Nephron progenitor cell (in vitro differentiated cells): ENCODE measurements around the gene MOB3A.

Experiments used
- DNase-seq: peaks from one replicate; pipeline ENCODE4 v3.0.0; 2021
- H3K27ac Mint-ChIP-seq: 2 replicates; pipeline ENCODE4 v1.8.0; 2021; ENCODE audit warnings: mild to moderate bottlenecking, moderate library complexity, mixed read lengths
- H3K27me3 Mint-ChIP-seq: 2 replicates; pipeline ENCODE4 v1.8.0; 2021; ENCODE audit warnings: mild to moderate bottlenecking, low read depth, mixed read lengths; ENCODE audit not compliant: poor library complexity
- H3K36me3 Mint-ChIP-seq: 2 replicates; pipeline ENCODE4 v1.8.0; 2021; ENCODE audit warnings: low read depth, mixed read lengths
- H3K4me1 Mint-ChIP-seq: 2 replicates; pipeline ENCODE4 v1.8.0; 2021; ENCODE audit warnings: mixed read lengths
- H3K4me3 Mint-ChIP-seq: 2 replicates; pipeline ENCODE4 v1.8.0; 2021; ENCODE audit warnings: mild to moderate bottlenecking, moderate library complexity, mixed read lengths
- H3K9me3 Mint-ChIP-seq: 2 replicates; pipeline ENCODE4 v1.8.0; 2021; ENCODE audit warnings: mild to moderate bottlenecking, moderate library complexity, mixed read lengths
- CTCF ChIP-seq: fragments of 200-600 bp; sonication (generic); IDR thresholded peaks from 2 replicates; pipeline ENCODE4 v1.5.0; 2021; ENCODE audit warnings: antibody characterized with exemption

The MOB3A gene

DNA sequence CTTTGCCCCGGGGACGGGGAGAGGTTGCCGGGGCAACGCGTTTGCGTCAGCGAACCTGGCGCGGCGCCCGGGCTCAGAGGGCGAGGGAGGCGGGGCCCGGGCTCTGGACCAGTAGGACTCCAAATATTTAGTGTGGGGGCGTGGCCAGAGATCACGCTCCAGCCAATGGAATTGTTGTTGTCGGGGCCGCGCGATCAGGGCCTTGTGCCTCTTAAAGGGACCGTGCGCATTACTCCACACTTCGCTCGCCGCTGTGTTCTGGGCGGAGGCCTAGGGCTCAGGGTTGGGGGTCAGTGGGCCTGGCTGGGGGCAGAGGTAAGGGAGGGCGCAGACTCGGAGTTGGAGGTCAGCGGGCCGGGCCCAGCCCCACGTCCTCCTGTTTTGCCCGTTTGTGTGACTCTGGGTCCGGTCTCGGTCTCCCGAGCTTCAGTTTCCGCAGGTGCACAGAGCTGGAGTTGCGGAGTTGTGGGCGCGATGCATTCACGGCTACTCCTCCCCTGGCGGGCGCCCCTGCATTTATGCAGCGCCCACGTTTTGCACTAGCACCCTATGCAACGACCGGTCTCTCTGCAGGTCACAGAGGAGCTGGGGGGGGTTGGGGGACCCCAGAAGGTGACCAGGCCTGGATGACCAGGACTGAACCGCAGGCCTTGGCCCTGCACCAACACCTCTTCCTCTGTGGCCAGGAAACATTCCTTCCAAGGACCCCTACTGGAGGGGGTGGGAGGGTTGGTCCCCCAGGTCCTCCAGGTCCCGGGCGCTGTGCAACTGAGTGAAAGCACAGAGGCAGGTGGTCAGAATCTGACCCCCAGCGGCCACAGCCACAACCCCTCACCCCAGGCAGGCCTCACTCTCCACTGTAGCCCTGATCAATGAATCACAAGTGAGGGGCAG, 34.4 kb downstream of the MOB3A start:
- Mint-ChIP-seq H3K4me3 (peak overlapping the region; percentile 82), H3K36me3 (no peaks in the 10 kb centered on the region), H3K27ac (peak overlapping the region; percentile 97), H3K4me1 (peaks cover 53% of the 10 kb centered on the region), H3K9me3 (no peaks in the 10 kb centered on the region), H3K27me3 (no peaks in the 10 kb centered on the region)
- DNase-seq: peak; percentile 99
- no peak for TF ChIP-seq CTCF

DNA sequence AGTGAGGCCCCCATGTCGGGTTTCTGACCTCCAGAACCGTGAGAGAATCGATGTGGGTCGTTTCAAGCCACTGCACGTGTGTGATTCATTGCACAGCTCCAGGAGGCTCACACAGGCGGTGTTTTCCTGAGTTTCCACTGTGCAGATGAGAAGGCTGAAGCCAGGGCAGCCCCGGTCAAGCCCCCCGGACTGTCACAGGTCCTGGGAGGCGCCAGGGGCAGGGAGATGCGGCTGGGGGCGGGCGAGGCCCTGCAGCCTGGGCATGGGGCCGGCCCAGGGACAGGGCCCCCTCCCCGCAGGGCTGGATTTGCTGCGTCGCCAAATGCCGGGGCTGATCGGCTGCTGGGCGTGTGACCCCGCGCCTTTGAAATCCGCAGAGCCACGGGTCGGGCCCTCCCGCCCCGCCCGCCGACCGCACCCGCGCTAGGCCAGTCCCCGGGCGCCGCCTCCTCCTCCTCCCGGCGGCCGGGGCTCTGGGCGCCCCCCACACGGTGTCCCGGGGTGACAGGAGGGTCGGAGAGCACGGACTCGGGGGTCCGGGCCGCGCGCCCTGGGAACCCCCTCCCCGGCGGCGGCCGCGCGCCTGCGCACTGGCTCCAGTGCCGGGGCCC, 35.1 kb downstream of the MOB3A start:
- Mint-ChIP-seq H3K4me3 (peak overlapping the region; percentile 84), H3K27ac (peak overlapping the region; percentile 99), H3K27me3 (no peaks in the 10 kb centered on the region), H3K4me1 (peaks cover 57% of the 10 kb centered on the region), H3K36me3 (no peaks in the 10 kb centered on the region), H3K9me3 (no peaks in the 10 kb centered on the region)
- TF ChIP-seq CTCF: no peak
- no peak for DNase-seq

DNA sequence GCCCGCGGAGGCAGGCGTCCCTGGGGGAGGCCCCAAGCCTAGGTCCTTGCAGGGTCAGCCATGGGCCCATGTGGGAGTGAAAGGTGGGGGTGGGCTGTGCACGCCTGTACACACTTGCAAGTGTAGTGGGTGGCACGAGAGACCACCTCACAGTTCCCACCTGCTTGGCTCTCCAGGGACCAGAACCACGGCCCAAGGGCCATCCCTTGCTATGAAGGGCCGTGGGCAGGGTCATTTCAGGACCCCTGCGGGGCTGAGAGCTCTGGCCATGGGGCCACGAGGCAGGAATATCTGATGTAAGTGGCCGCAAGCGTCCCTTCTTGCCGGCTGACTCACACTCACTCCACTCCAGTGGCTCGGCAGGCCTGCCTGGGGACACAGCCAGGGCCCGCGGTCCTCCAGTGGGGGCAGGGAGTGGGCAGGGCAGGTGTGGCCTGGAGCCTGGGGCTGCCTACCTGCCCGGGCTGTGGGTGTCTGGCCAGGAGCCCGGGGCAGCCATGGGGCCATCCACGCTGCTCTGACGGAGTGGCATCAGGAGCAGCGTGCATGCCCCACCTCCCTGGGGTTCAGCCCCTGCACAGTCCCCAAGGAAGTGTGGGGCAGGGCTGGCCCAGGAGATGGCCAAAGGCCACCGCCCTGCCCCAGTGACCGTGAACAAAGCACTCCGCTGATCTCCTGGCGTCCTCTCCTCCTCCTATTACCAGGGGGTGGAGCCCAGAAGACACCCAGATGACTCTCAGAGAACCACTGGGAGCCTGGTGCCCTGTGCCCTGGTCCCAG, 36.5 kb downstream of the MOB3A start:
- Mint-ChIP-seq H3K4me1 (peaks cover 61% of the 10 kb centered on the region), H3K27ac (peak overlapping the region; percentile 99), H3K9me3 (no peaks in the 10 kb centered on the region), H3K27me3 (no peaks in the 10 kb centered on the region), H3K36me3 (no peaks in the 10 kb centered on the region), H3K4me3 (peak overlapping the region; percentile 84)
- TF ChIP-seq CTCF: no peak
- peak; percentile 61 for DNase-seq

DNA sequence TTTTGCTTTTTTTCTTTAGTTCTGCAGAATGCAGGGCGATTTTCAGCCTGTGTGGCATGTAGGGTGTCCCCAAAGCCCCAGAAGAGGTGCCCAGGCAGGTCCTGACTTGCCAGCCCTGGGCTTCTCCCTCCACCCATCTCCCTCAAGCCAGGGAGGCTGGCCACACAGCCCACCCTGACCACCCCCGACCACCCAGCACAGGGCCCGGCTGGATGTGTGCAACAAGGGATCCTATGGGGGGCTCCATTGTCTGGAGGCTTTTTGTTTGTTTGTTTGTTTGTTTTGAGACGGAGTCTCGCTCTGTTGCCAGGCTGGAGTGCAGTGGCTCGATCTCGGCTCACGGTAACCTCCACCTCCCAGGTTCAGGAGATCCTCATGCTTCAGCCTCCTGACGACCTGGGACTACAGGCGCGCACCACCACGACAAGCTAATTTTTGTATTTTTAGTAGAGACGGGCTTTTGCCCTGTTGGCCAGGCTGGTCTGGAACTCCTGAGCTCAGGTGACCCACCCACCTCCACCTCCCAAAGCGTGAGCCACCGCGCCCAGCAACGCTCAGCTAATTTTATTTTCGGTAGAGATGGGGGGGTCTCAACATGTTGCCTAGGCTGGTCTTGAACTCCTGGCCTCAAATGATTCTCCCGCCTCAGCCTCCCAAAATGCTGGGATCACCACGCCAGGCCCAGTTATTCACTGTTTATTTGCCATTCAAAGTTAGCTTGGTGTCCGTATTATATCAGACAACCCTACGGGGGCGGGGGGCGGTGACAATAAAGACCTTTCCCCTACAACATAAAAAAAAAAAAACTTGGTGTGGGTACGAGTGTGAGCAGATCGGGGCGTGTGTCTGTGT, 37.3 kb downstream of the MOB3A start:
- H3K4me3 Mint-ChIP-seq: peak overlapping the region; percentile 57
- no peaks in the 10 kb centered on the region for H3K27me3 Mint-ChIP-seq
- H3K9me3 Mint-ChIP-seq: no peaks in the 10 kb centered on the region
- DNase-seq: no peak
- H3K36me3 Mint-ChIP-seq: no peaks in the 10 kb centered on the region
- no peak for TF ChIP-seq CTCF
- peak overlapping the region; percentile 95 for H3K27ac Mint-ChIP-seq
- peaks cover 54% of the 10 kb centered on the region for H3K4me1 Mint-ChIP-seq
